Measurements from ENCODE around the gene RND2. TPM values are rescaled to one million over a fixed set of nuclear protein-coding genes. Genes with fewer than 3 reads are reported as not detected.
A peak's percentile ranks its signal among the peaks of the same experiment; 100 is the strongest.

The RND2 gene
- total and polyA plus RNA-seq, 9 of the 15 experiments (the other 6 are each of a cell fraction or from before 2014, with no cell fraction given) = 0.15 to 1.9 (median 0.98) TPM

GRCh38 chr17:42980274-42980765 is 44.7 kb upstream of the RND2 start, which contains the start of gene RUNDC1 (continued):
- TF ChIP-seq VEZF1 (CRISPR knock-in tag; IDR thresholded peaks at IDR 0.05) (peak; percentile 66), ADNP (tag; IDR thresholded peaks at IDR 0.05) (no peak), ZNF778 (CRISPR knock-in tag; IDR thresholded peaks at IDR 0.05) (no peak), EP400 (IDR thresholded peaks at IDR 0.05) (peak; percentile 12), ZNF407 (IDR thresholded peaks at IDR 0.05; ENCODE audit: low read depth) (no peak), GABPB2 (CRISPR knock-in tag; conservative IDR thresholded peaks at IDR 0.05) (no peak), NUFIP1 (IDR thresholded peaks at IDR 0.05; ENCODE audit: partially characterized antibody) (no peak), RBM22 (IDR thresholded peaks at IDR 0.05; ENCODE audit: low read depth, low read length, poor library complexity, severe bottlenecking) (peak; percentile 97), NFRKB (IDR thresholded peaks at IDR 0.05; ENCODE audit: low read depth) (0 out of 2 replicates have a peak, but pooled peaks have one; percentile 28), ZSCAN29 (IDR thresholded peaks at IDR 0.05) (no peak), L3MBTL2 (IDR thresholded peaks at IDR 0.05) (no peak), HEY1 (CRISPR knock-in tag; IDR thresholded peaks at IDR 0.05; ENCODE audit: borderline replicate concordance) (no peak), ETS2 (tag; IDR thresholded peaks at IDR 0.05; ENCODE audit: borderline replicate concordance, poor library complexity, severe bottlenecking) (no peak), SRSF1 (IDR thresholded peaks at IDR 0.05; ENCODE audit: low read depth, low read length) (no peak), ZNF253 (CRISPR knock-in tag; conservative IDR thresholded peaks at IDR 0.05) (no peak), EHMT2 (IDR thresholded peaks at IDR 0.05) (no peak), PTBP1 (IDR thresholded peaks at IDR 0.05; ENCODE audit: low read depth, low read length) (no peak), RFX5 (IDR thresholded peaks at IDR 0.05; ENCODE audit: low read depth, low read length) (no peak), ILK (tag; IDR thresholded peaks at IDR 0.05; ENCODE audit: borderline replicate concordance, low read depth) (no peak)
- TF ChIP-seq, protein P1, sequence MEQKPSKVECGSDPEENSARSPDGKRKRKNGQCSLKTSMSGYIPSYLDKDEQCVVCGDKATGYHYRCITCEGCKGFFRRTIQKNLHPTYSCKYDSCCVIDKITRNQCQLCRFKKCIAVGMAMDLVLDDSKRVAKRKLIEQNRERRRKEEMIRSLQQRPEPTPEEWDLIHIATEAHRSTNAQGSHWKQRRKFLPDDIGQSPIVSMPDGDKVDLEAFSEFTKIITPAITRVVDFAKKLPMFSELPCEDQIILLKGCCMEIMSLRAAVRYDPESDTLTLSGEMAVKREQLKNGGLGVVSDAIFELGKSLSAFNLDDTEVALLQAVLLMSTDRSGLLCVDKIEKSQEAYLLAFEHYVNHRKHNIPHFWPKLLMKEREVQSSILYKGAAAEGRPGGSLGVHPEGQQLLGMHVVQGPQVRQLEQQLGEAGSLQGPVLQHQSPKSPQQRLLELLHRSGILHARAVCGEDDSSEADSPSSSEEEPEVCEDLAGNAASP (IDR thresholded peaks at IDR 0.05) = no peak

Measured in K562 (cell line).